SK-N-SH treated with all-trans-retinoic acid at 6 μM for 48 hours (cell line): ENCODE data around the gene RGS12.

Experiments
- ATAC-seq: fragments of 200-7000 bp; cut with Tn5 transposase; 3 replicates; pipeline ENCODE4 v1.9.1; 2020; ENCODE audit warnings: mild to moderate bottlenecking, moderate library complexity
- ARNTL ChIP-seq: fragments of 450-650 bp; formaldehyde crosslinking; IDR thresholded peaks from 2 replicates; pipeline ENCODE4 v1.5.0; 2020; ENCODE audit warnings: low read depth, mild to moderate bottlenecking, moderate library complexity, borderline replicate concordance
- BACH2 ChIP-seq: fragments of 250-450 bp; sonication (Bioruptor Pico); IDR thresholded peaks from 2 replicates; pipeline ENCODE4 v1.9.0; 2021; ENCODE audit warnings: mild to moderate bottlenecking, borderline replicate concordance
- CSDC2 ChIP-seq: fragments of 250-450 bp; sonication (Bioruptor Pico); IDR thresholded peaks from 2 replicates; pipeline ENCODE4 v1.5.0; 2020; ENCODE audit warnings: mild to moderate bottlenecking, moderate library complexity
- ESRRG ChIP-seq: fragments of 250-450 bp; sonication (Bioruptor Pico); IDR thresholded peaks from 2 replicates; pipeline ENCODE4 v1.6.1; 2021; ENCODE audit warnings: mild to moderate bottlenecking
- GLIS3 ChIP-seq: fragments of 250-450 bp; sonication (Bioruptor Pico); IDR thresholded peaks from 2 replicates; pipeline ENCODE4 v1.5.0; 2020; ENCODE audit warnings: mild to moderate bottlenecking, moderate library complexity
- OSR1 ChIP-seq: fragments of 250-450 bp; sonication (Bioruptor Pico); IDR thresholded peaks from 2 replicates; pipeline ENCODE4 v1.8.0; 2022; ENCODE audit warnings: moderate library complexity, mild to moderate bottlenecking, inconsistent platforms
- PPARA ChIP-seq: fragments of 250-450 bp; sonication (Bioruptor Pico); IDR thresholded peaks from 2 replicates; pipeline ENCODE4 v1.5.0; 2020; ENCODE audit warnings: mild to moderate bottlenecking, borderline replicate concordance
- RARB ChIP-seq: fragments of 250-450 bp; sonication (Bioruptor Pico); IDR thresholded peaks from 2 replicates; pipeline ENCODE4 v1.8.0; 2021; ENCODE audit warnings: mild to moderate bottlenecking, moderate library complexity
- TCF4 ChIP-seq: fragments of 250-450 bp; sonication (Bioruptor Pico); IDR thresholded peaks from 2 replicates; pipeline ENCODE4 v1.8.0; 2021; ENCODE audit warnings: mild to moderate bottlenecking, moderate library complexity, borderline replicate concordance
- TOX ChIP-seq: fragments of 250-450 bp; sonication (Bioruptor Pico); IDR thresholded peaks from 2 replicates; pipeline ENCODE4 v1.8.0; 2021; ENCODE audit warnings: mild to moderate bottlenecking, moderate library complexity, borderline replicate concordance
- ZC3H10 ChIP-seq: fragments of 250-450 bp; sonication (Bioruptor Pico); IDR thresholded peaks from 2 replicates; pipeline ENCODE4 v1.5.1; 2021; ENCODE audit warnings: mild to moderate bottlenecking, moderate library complexity
- ZFP3 ChIP-seq: fragments of 250-450 bp; sonication (Bioruptor Pico); IDR thresholded peaks from 2 replicates; pipeline ENCODE4 v1.5.0; 2020; ENCODE audit warnings: mild to moderate bottlenecking, moderate library complexity
- ZFP30 ChIP-seq: fragments of 450-650 bp; formaldehyde crosslinking; IDR thresholded peaks from 2 replicates; pipeline ENCODE4 v1.5.0; 2022; ENCODE audit warnings: mild to moderate bottlenecking, moderate library complexity
- ZNF565 ChIP-seq: fragments of 450-650 bp; formaldehyde crosslinking; conservative IDR thresholded peaks from 2 replicates; pipeline ENCODE4 v1.5.0; 2020; ENCODE audit warnings: low read depth, mild to moderate bottlenecking, moderate library complexity
- ZNF70 ChIP-seq: fragments of 450-650 bp; formaldehyde crosslinking; IDR thresholded peaks from 2 replicates; pipeline ENCODE4 v1.5.0; 2020; ENCODE audit warnings: mild to moderate bottlenecking, moderate library complexity
- ZNF8 ChIP-seq: fragments of 450-650 bp; formaldehyde crosslinking; IDR thresholded peaks from 2 replicates; pipeline ENCODE4 v1.5.0; 2020; ENCODE audit warnings: mild to moderate bottlenecking, moderate library complexity
- TF ChIP-seq, protein P1 (sequence below): fragments of 250-450 bp; sonication (Bioruptor Pico); IDR thresholded peaks from 2 replicates; pipeline ENCODE4 v1.8.0; 2020; ENCODE audit warnings: mild to moderate bottlenecking, moderate library complexity, borderline replicate concordance
- TF ChIP-seq, protein P2 (sequence below): fragments of 250-450 bp; sonication (Bioruptor Pico); IDR thresholded peaks from 2 replicates; pipeline ENCODE4 v1.5.0; 2020; ENCODE audit warnings: mild to moderate bottlenecking, moderate library complexity
- TF ChIP-seq, protein P3 (sequence below): fragments of 250-450 bp; sonication (Bioruptor Pico); IDR thresholded peaks from 2 replicates; pipeline ENCODE4 v1.5.1; 2021; ENCODE audit warnings: mild to moderate bottlenecking, moderate library complexity
- TF ChIP-seq, protein P4 (sequence below): fragments of 250-450 bp; sonication (Bioruptor Pico); IDR thresholded peaks from 2 replicates; pipeline ENCODE4 v1.8.0; 2021; ENCODE audit warnings: low read depth, mild to moderate bottlenecking, moderate library complexity, borderline replicate concordance
- TF ChIP-seq, protein P5 (sequence below): fragments of 250-450 bp; sonication (Bioruptor Pico); IDR thresholded peaks from 2 replicates; pipeline ENCODE4 v1.5.1; 2020; ENCODE audit warnings: low read depth, mild to moderate bottlenecking, moderate library complexity

Gene RGS12

DNA sequence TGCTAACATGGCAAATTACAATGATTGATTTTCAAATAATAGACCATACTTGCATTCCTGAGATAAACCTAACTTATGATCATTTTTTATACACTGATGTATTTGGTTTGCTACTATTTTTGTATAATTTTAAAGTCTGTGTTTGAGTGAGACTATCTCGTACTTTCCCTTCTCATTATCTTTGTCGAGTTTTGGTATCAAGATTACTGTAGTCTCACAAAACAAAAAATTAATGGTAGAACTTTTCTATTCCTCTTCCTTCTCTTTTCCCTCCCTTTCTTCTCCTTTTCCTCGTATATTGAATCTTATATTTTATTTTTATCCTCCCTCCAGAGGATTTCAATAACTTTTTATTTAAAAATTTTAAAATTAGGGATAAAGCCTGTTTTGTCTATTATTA is 41.5 kb downstream of the RGS12 start:
- ATAC-seq: no peak
- TF ChIP-seq ESRRG (CRISPR knock-in tag): no peak
- TF ChIP-seq ZFP30: no peak
- TF ChIP-seq ZNF565 (CRISPR knock-in tag): no peak
- TF ChIP-seq ZNF8 (CRISPR knock-in tag): no peak
- no peak for TF ChIP-seq ZC3H10 (CRISPR knock-in tag)
- TF ChIP-seq TCF4 (CRISPR knock-in tag): no peak
- TF ChIP-seq, protein P1, sequence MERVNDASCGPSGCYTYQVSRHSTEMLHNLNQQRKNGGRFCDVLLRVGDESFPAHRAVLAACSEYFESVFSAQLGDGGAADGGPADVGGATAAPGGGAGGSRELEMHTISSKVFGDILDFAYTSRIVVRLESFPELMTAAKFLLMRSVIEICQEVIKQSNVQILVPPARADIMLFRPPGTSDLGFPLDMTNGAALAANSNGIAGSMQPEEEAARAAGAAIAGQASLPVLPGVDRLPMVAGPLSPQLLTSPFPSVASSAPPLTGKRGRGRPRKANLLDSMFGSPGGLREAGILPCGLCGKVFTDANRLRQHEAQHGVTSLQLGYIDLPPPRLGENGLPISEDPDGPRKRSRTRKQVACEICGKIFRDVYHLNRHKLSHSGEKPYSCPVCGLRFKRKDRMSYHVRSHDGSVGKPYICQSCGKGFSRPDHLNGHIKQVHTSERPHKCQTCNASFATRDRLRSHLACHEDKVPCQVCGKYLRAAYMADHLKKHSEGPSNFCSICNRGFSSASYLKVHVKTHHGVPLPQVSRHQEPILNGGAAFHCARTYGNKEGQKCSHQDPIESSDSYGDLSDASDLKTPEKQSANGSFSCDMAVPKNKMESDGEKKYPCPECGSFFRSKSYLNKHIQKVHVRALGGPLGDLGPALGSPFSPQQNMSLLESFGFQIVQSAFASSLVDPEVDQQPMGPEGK: no peak
- TF ChIP-seq, protein P2, sequence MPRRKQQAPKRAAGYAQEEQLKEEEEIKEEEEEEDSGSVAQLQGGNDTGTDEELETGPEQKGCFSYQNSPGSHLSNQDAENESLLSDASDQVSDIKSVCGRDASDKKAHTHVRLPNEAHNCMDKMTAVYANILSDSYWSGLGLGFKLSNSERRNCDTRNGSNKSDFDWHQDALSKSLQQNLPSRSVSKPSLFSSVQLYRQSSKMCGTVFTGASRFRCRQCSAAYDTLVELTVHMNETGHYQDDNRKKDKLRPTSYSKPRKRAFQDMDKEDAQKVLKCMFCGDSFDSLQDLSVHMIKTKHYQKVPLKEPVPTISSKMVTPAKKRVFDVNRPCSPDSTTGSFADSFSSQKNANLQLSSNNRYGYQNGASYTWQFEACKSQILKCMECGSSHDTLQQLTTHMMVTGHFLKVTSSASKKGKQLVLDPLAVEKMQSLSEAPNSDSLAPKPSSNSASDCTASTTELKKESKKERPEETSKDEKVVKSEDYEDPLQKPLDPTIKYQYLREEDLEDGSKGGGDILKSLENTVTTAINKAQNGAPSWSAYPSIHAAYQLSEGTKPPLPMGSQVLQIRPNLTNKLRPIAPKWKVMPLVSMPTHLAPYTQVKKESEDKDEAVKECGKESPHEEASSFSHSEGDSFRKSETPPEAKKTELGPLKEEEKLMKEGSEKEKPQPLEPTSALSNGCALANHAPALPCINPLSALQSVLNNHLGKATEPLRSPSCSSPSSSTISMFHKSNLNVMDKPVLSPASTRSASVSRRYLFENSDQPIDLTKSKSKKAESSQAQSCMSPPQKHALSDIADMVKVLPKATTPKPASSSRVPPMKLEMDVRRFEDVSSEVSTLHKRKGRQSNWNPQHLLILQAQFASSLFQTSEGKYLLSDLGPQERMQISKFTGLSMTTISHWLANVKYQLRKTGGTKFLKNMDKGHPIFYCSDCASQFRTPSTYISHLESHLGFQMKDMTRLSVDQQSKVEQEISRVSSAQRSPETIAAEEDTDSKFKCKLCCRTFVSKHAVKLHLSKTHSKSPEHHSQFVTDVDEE (CRISPR knock-in tag): no peak
- TF ChIP-seq RARB: no peak
- no peak for TF ChIP-seq ZFP3 (CRISPR knock-in tag)
- TF ChIP-seq ARNTL (CRISPR knock-in tag): no peak
- TF ChIP-seq OSR1 (CRISPR knock-in tag): no peak

DNA sequence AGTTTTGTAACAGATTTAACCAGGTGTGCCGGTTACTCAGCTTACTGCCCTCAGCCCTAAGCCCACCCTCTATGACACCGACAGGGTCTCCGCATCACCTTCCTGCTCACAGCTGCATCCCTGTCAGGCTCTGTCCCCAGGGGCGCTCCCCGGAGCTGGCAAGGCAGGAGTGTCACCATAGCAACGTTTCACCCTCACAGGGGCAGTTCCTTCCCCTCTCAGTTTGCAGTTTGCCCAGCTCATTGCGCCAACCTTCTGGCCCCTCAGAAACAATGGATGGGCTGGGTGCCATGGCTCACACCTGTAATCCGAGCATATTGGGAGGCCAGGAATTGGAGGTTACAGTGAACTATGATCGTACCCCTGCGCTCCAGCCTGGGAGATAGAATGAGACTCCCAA is 42.6 kb downstream of the RGS12 start:
- no peak for ATAC-seq
- TF ChIP-seq, protein P2 (CRISPR knock-in tag): no peak
- TF ChIP-seq PPARA (CRISPR knock-in tag) (no peak), ZFP3 (CRISPR knock-in tag) (no peak), ZNF70 (CRISPR knock-in tag) (no peak), BACH2 (CRISPR knock-in tag) (no peak), ZNF565 (CRISPR knock-in tag) (no peak), GLIS3 (CRISPR knock-in tag) (no peak), ZC3H10 (CRISPR knock-in tag) (no peak), ESRRG (CRISPR knock-in tag) (no peak), TOX (CRISPR knock-in tag) (no peak), TCF4 (CRISPR knock-in tag) (no peak), CSDC2 (CRISPR knock-in tag) (no peak), RARB (no peak), ZFP30 (no peak), ARNTL (CRISPR knock-in tag) (no peak)
- TF ChIP-seq, protein P1: no peak
- TF ChIP-seq, protein P3, sequence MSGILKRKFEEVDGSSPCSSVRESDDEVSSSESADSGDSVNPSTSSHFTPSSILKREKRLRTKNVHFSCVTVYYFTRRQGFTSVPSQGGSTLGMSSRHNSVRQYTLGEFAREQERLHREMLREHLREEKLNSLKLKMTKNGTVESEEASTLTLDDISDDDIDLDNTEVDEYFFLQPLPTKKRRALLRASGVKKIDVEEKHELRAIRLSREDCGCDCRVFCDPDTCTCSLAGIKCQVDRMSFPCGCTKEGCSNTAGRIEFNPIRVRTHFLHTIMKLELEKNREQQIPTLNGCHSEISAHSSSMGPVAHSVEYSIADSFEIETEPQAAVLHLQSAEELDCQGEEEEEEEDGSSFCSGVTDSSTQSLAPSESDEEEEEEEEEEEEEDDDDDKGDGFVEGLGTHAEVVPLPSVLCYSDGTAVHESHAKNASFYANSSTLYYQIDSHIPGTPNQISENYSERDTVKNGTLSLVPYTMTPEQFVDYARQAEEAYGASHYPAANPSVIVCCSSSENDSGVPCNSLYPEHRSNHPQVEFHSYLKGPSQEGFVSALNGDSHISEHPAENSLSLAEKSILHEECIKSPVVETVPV: no peak
- TF ChIP-seq, protein P4, sequence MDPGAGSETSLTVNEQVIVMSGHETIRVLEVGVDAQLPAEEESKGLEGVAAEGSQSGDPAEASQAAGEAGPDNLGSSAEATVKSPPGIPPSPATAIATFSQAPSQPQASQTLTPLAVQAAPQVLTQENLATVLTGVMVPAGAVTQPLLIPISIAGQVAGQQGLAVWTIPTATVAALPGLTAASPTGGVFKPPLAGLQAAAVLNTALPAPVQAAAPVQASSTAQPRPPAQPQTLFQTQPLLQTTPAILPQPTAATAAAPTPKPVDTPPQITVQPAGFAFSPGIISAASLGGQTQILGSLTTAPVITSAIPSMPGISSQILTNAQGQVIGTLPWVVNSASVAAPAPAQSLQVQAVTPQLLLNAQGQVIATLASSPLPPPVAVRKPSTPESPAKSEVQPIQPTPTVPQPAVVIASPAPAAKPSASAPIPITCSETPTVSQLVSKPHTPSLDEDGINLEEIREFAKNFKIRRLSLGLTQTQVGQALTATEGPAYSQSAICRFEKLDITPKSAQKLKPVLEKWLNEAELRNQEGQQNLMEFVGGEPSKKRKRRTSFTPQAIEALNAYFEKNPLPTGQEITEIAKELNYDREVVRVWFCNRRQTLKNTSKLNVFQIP: no peak
- TF ChIP-seq, protein P5, sequence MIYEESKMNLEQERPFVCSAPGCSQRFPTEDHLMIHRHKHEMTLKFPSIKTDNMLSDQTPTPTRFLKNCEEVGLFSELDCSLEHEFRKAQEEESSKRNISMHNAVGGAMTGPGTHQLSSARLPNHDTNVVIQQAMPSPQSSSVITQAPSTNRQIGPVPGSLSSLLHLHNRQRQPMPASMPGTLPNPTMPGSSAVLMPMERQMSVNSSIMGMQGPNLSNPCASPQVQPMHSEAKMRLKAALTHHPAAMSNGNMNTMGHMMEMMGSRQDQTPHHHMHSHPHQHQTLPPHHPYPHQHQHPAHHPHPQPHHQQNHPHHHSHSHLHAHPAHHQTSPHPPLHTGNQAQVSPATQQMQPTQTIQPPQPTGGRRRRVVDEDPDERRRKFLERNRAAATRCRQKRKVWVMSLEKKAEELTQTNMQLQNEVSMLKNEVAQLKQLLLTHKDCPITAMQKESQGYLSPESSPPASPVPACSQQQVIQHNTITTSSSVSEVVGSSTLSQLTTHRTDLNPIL (CRISPR knock-in tag): no peak
- TF ChIP-seq, all 23 proteins: peak for 0
